MM.1S (cell line): ENCODE measurements around the gene GCLM.

ENCODE experiments used
- EZH2 ChIP-seq: fragments of 300-600 bp; sonication (generic); optimal IDR thresholded peaks from 2 replicates; pipeline ENCODE3; 2017; ENCODE audit warnings: low read depth, mild to moderate bottlenecking, antibody characterized with exemption, low read length, mixed read lengths
- EZH2phosphoT487 ChIP-seq: fragments of 300-600 bp; sonication (generic); IDR thresholded peaks from 2 replicates; pipeline ENCODE4 v1.6.1; 2018; ENCODE audit warnings: antibody characterized with exemption, low read length
- TF ChIP-seq, protein P1 (sequence below): fragments of 300-600 bp; sonication (generic); IDR thresholded peaks from 2 replicates; pipeline ENCODE4 v1.5.1; 2016; ENCODE audit warnings: antibody characterized with exemption, low read length, mixed read lengths

DNA sequence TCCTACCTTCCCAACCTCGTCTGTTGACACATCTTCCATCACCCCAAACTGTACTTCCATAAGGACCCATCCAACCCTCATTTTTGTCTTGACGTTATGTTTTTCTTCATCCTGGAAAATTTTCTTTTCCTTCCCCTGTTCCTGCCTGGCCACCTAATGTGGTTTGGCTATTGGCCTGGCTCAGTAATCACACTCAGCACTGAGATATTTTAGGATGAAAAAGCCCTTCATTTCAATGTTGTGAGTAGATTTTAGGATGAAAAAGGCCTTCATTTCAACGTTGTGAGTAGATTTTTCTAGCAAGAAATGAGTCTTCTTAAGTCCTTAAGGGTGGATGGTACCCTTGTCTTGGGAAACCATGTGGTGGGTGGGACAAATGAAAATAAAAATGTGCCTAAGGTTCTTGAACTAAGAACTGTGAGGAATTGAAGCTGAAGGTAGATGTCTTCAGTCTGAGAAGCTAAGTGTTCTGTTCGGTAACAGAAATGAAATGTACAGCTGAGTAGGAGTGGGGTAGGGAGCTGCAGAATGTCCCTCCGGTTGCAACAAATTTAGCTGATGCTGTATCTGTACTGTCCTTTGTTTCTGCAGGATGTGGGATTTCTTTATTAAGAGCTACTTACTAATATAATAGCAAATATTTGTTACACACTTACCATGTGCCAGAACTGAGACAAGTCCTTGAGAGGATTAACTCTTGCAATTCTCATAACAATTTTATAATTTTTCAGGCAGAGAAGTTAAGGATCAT lies 66.3 kb downstream of the GCLM start:
- TF ChIP-seq, protein P1, sequence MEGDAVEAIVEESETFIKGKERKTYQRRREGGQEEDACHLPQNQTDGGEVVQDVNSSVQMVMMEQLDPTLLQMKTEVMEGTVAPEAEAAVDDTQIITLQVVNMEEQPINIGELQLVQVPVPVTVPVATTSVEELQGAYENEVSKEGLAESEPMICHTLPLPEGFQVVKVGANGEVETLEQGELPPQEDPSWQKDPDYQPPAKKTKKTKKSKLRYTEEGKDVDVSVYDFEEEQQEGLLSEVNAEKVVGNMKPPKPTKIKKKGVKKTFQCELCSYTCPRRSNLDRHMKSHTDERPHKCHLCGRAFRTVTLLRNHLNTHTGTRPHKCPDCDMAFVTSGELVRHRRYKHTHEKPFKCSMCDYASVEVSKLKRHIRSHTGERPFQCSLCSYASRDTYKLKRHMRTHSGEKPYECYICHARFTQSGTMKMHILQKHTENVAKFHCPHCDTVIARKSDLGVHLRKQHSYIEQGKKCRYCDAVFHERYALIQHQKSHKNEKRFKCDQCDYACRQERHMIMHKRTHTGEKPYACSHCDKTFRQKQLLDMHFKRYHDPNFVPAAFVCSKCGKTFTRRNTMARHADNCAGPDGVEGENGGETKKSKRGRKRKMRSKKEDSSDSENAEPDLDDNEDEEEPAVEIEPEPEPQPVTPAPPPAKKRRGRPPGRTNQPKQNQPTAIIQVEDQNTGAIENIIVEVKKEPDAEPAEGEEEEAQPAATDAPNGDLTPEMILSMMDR = no peak
- TF ChIP-seq EZH2 (no peak), EZH2phosphoT487 (no peak)
